Astrocyte of the spinal cord (primary cell): ENCODE results near the gene NTF3.

Source experiments
- DNase-seq: peaks from one replicate; pipeline ENCODE4 v3.0.0; 2011; ENCODE audit warnings: low read depth, low spot score
- H3K4me3 ChIP-seq: 2 replicates; pipeline ENCODE4 v1.5.1; 2011; ENCODE audit warnings: low read depth, mild to moderate bottlenecking, low read length, moderate library complexity
- in situ Hi-C: cut with HindIII; loops from 2 replicates; pipeline ENCODE4 v1.10.0; 2017; ENCODE audit warnings: low sequenced_read_pairs
- TF ChIP-seq, protein P1 (sequence below): IDR thresholded peaks from 2 replicates; pipeline ENCODE4 v1.5.1; 2012; ENCODE audit warnings: low read depth, mild to moderate bottlenecking, low read length, inconsistent platforms

The NTF3 gene

DNA sequence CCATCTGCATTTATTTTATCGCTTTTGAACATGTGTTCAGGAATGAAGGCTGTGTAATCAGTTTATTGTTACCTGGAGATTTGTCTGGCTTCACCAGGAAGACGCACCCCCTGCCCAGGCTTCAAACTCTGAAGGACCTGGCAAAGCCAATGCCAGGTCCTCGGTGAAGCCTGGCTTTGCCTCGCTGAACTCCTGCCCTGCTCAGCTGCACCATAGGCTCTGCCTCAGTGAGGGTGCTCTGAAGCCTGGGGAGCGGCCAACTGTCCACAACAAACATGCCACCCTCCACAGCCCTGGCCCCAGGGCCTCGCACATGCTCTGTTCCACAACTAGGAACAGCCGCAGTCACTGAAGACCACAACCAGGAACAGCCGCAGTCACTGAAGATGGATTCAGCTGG lies 66.9 kb downstream of the NTF3 start:
- TF ChIP-seq, protein P1, sequence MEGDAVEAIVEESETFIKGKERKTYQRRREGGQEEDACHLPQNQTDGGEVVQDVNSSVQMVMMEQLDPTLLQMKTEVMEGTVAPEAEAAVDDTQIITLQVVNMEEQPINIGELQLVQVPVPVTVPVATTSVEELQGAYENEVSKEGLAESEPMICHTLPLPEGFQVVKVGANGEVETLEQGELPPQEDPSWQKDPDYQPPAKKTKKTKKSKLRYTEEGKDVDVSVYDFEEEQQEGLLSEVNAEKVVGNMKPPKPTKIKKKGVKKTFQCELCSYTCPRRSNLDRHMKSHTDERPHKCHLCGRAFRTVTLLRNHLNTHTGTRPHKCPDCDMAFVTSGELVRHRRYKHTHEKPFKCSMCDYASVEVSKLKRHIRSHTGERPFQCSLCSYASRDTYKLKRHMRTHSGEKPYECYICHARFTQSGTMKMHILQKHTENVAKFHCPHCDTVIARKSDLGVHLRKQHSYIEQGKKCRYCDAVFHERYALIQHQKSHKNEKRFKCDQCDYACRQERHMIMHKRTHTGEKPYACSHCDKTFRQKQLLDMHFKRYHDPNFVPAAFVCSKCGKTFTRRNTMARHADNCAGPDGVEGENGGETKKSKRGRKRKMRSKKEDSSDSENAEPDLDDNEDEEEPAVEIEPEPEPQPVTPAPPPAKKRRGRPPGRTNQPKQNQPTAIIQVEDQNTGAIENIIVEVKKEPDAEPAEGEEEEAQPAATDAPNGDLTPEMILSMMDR: no peak
- DNase-seq: no peak
- H3K4me3 ChIP-seq: no peak overlapping the region
- in situ Hi-C loops: no loop called here

DNA sequence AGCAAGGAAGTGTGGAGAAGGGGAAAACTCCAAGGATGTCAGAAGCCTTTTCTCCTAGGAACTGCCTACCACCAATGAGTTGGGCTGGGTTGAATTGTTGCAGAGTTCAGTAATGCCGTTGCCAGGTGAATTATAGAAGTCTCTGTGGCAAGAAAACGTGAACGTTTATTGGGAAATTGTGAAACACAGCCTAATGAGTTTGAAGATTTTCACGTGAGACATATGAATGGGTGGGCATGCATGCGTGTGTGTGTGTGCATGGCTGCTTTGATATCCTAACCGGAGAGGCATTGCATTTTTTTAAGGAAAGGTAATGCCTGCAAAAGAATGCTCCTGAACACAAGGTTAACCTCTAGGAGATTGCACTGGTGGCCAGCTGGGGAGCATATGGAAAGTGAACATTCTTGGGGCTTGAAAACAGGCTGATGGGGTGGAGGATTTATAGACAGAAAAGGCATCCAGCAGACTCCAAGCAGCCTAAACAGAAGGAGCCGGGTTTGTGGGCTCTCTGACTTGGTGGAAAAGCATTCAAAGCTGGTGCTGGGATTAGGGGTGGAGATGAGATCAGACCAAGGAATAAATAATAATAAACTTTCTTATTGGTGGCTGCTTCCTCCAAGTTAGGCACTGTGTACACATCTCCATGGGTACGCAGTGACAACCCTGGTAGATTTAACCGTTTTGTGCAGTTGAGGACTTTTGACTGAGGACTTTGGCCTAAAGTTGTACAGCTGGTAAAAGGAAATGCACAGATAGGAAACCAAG lies 67.8 kb downstream of the NTF3 start:
- H3K4me3 ChIP-seq: no peak overlapping the region
- TF ChIP-seq, protein P1: no peak
- peak; percentile 62 for DNase-seq
- in situ Hi-C loops: no loop called here

DNA sequence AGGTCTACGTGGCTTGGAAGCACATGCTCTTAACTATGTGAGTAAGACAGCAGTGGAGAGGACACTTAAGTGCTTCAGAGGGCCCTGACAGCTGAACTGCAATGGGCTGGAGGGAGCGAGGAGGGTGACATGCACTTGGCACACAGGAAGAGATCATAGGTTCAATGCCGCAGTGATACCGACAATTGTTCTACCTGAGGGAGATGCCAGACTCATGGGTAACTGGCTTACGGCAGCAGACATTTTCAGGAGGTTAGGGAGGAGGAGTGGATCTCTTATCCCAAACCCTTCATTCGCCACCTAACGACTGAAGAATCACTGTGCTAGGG lies 68.4 kb downstream of the NTF3 start:
- no peak overlapping the region for H3K4me3 ChIP-seq
- no peak for DNase-seq
- in situ Hi-C loops: no loop called here
- TF ChIP-seq, protein P1: no peak

DNA sequence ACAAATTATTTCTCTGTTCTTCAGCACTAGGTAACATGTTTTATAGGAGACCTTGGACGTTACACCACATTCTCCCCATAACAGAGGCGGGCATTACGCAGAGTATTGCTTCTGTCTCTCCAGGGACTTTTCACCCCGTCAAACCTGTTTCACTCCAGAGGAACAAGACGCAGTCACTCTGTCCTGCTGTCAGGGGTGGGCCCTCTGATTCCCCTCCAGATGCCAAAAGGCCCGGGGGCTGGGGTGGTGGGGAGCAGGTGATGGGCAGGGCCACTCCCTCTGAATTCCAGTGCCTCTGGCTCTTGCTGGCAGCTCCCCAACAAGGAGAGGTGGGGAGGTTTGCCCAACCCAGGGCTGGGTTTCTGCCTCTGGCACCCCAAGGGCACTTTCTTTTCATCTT lies 71.9 kb downstream of the NTF3 start:
- H3K4me3 ChIP-seq: no peak overlapping the region
- in situ Hi-C loops: no loop called here
- TF ChIP-seq, protein P1: no peak
- no peak for DNase-seq

DNA sequence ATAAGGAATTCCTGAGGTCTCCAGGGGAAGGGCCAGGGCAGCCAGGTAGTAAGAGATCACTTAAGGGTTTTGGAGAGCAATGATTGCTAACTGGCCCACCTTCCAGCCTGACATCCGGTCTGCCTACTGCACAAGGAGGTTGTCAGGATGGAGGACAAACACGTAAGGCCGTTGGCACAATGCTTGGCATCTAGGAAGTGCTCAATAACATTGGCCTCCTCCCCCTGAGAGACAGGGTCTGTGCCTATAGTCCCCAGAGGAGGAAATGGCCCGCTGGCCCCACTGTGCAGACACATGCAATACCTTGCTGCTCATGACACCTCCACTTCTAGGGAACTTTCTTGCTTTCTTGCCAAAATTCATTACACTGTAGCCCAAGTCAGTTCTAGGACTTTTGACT lies 73.2 kb downstream of the NTF3 start:
- in situ Hi-C loops: no loop called here
- DNase-seq: no peak
- H3K4me3 ChIP-seq: no peak overlapping the region
- TF ChIP-seq, protein P1: no peak

DNA sequence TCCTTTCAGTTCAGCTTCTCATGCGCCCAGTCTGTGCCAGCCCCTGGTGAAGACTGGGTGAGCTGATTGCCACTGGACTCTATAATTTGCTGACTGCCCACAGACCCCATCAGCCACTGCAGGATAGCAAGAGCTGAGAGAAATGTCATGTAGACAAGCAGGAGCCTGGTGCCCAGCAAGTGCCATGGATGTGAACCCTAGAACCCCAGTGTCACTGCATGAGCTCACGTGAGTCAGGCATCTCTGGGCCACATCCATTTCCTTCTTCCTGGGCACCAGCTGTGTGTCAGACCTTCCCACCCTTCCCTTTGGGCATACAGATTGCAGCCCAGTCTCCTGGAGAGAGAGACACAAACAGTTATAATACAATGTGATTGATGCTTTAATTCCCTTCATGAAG lies 73.8 kb downstream of the NTF3 start:
- no peak overlapping the region for H3K4me3 ChIP-seq
- DNase-seq: no peak
- in situ Hi-C loops: no loop called here
- TF ChIP-seq, protein P1: no peak
